CD4-positive, CD25-positive, alpha-beta regulatory T cell (primary cell): ENCODE results near the gene KAZN. TPM values are rescaled to one million over a fixed set of nuclear protein-coding genes. Genes with fewer than 3 reads are reported as not detected.

Source experiments
- ATAC-seq, 2 donors: fragments of 150-1000 bp; cut with Tn5 transposase; one replicate each; pipeline ENCODE4 v1.10.0; 2021; ENCODE audit warnings: low read depth in 2 of 2, moderate number of reproducible peaks in 2 of 2, moderate library complexity in 1 of 2
- DNase-seq, 3 donors: peaks; one replicate each; pipeline versions ENCODE4 v3.0.0 to v3.0.0-alpha.2; 2012 to 2022; ENCODE audit warnings: mixed read lengths in 1 of 3
- H3K27ac ChIP-seq: one replicate; pipeline ENCODE4 v1.7.0; 2013; ENCODE audit warnings: mild to moderate bottlenecking, low read length; ENCODE audit not compliant: insufficient read depth, poor library complexity, severe bottlenecking
- H3K27me3 ChIP-seq: one replicate; pipeline ENCODE4 v1.7.0; 2013; ENCODE audit warnings: low read length; ENCODE audit not compliant: control insufficient read depth, insufficient read depth
- H3K36me3 ChIP-seq: one replicate; pipeline ENCODE4 v1.7.0; 2013; ENCODE audit warnings: mild to moderate bottlenecking, low read length, moderate library complexity; ENCODE audit not compliant: control insufficient read depth, insufficient read depth
- H3K4me1 ChIP-seq: 2 replicates; pipeline ENCODE4 v1.7.0; 2013; ENCODE audit warnings: mild to moderate bottlenecking, low read length; ENCODE audit not compliant: insufficient read depth, control insufficient read depth, poor library complexity, severe bottlenecking
- H3K4me3 ChIP-seq: one replicate; pipeline ENCODE4 v1.7.0; 2013; ENCODE audit warnings: low read depth, mild to moderate bottlenecking, low read length, moderate library complexity
- H3K9me3 ChIP-seq, 2 experiments: 1 replicate in 1 of 2; 2 replicates in 1 of 2; pipeline ENCODE4 v1.7.0; 2013; ENCODE audit warnings: low read length in 2 of 2, mild to moderate bottlenecking in 1 of 2, moderate library complexity in 1 of 2; ENCODE audit not compliant: control insufficient read depth in 2 of 2
- H3K27ac Mint-ChIP-seq, 3 donors: one replicate each; pipeline ENCODE4 v1.8.0; 2020 to 2022; ENCODE audit warnings: mild to moderate bottlenecking in 3 of 3, mixed read lengths in 3 of 3, moderate library complexity in 2 of 3
- H3K27me3 Mint-ChIP-seq: one replicate; pipeline ENCODE4 v1.8.0; 2022; ENCODE audit warnings: mild to moderate bottlenecking, mixed read lengths
- H3K36me3 Mint-ChIP-seq: one replicate; pipeline ENCODE4 v1.8.0; 2020; ENCODE audit warnings: mixed read lengths
- H3K4me1 Mint-ChIP-seq, 4 donors: one replicate each; pipeline ENCODE4 v1.8.0; 2020 to 2022; ENCODE audit warnings: mixed read lengths in 4 of 4, mild to moderate bottlenecking in 1 of 4
- H3K4me3 Mint-ChIP-seq, 4 donors: one replicate each; pipeline ENCODE4 v1.8.0; 2020 to 2022; ENCODE audit warnings: mild to moderate bottlenecking in 4 of 4, mixed read lengths in 4 of 4, moderate library complexity in 3 of 4
- H3K9me3 Mint-ChIP-seq, 7 donors: one replicate each; pipeline ENCODE4 v1.8.0; 2020 to 2022; ENCODE audit warnings: mixed read lengths in 7 of 7, mild to moderate bottlenecking in 3 of 7, moderate library complexity in 2 of 7
- polyA plus RNA-seq, 4 donors: library from polyadenylated mRNA; unstranded; fragments of 300-500 nt; fragmentation: Illumina TruSeq; gene quantifications; one replicate each; pipeline ENCODE4 v1.2.3, GENCODE V29; 2021
- total RNA-seq: library from RNA; stranded (reverse); gene quantifications from one replicate; pipeline ENCODE4 v1.2.3, GENCODE V29; 2022

The KAZN gene
- total and polyA plus RNA-seq, 5 donors from 2014 or later: not detected

DNA sequence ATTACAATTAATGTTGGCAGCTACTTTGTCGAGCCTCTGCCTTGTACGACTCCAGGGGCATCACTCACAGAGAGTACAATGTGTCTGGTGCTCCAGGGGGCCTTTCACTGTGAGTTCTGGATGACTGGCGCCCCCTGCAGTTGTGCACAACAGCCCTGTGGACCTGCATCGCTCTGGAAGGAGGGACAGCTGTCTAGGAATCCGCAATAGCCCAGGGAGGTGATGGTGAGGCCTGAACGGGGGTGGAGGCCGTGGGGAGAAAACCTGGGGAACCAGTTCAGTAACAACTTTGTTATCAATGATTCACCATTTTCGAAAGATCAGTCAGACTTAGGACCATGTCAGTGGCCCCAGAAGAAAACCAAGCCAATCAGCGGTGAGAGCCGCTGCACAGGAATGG lies 189.1 kb downstream of the KAZN start:
- H3K27ac Mint-ChIP-seq: no peak overlapping the region
- no peak overlapping the region for H3K4me3 ChIP-seq

DNA sequence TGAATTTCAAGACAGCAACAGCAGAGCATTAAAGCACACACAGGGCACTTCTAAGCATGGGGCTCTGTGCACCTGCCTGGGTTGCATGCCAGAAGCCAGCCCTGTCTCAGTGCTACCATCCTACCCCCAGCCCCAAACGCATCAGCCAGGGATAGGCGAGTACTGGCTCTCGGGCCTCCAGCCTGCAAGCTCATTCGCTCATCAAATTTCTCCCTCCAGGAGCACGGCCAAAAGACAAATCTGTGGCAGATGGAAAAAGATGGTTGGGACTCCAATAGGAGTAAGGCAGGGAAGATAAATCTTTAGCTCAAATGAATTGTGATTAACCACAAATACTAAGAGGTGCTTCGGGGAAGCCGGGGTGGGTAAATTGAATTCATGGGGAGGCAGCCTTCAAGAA lies 189.6 kb downstream of the KAZN start:
- ATAC-seq (no peak), DNase-seq (no peak)
- no peaks in the 10 kb centered on the region for H3K27me3 ChIP-seq
- Mint-ChIP-seq H3K27ac (no peak overlapping the region), H3K27me3 (no peaks in the 10 kb centered on the region), H3K36me3 (no peaks in the 10 kb centered on the region), H3K4me1 (no peaks in the 10 kb centered on the region), H3K9me3 (peaks cover 0 to 1% (median 0%) of the 10 kb centered on the region in 7 donors), H3K4me3 (no peak overlapping the region)
- H3K27ac ChIP-seq: no peak overlapping the region
- H3K36me3 ChIP-seq: no peaks in the 10 kb centered on the region
- H3K9me3 ChIP-seq: no peaks in the 10 kb centered on the region
- H3K4me1 ChIP-seq: no peaks in the 10 kb centered on the region
- H3K4me3 ChIP-seq: no peak overlapping the region

More for the DNA sequence above, 189.1 kb downstream of the KAZN start:
- Histone ChIP-seq H3K27ac (no peak overlapping the region), H3K36me3 (no peaks in the 10 kb centered on the region), H3K9me3 (no peaks in the 10 kb centered on the region), H3K4me1 (no peaks in the 10 kb centered on the region), H3K27me3 (no peaks in the 10 kb centered on the region)
- DNase-seq (no peak), ATAC-seq (no peak)
- peaks cover 0 to 1% (median 0%) of the 10 kb centered on the region in 7 donors for H3K9me3 Mint-ChIP-seq
- H3K36me3 Mint-ChIP-seq: no peaks in the 10 kb centered on the region
- H3K27me3 Mint-ChIP-seq: no peaks in the 10 kb centered on the region
- no peak overlapping the region for H3K4me3 Mint-ChIP-seq
- H3K4me1 Mint-ChIP-seq: no peaks in the 10 kb centered on the region

DNA sequence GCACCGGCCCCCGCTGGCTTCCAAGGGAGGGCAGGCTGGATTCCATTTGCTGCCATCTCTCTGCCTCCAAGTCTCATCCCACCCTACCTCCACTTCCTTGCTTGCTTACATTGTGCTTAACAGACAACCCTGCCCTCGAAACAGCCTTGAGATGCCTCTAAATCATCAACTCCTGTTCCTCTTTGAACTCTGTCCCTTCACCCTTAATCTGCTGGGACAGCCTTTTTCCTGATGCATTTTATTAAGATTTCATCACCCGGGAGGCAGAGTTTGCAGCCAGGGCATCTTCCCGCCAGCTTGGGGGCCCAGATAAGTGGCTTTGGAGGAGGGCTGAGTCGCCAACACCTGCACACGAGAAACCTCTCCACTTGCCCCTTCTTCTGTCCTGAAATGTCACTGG lies 192.5 kb downstream of the KAZN start:
- H3K27ac Mint-ChIP-seq: peak overlapping the region in 1 of 3 donors; percentile 29
- peaks cover 0 to 1% (median 0%) of the 10 kb centered on the region in 7 donors for H3K9me3 Mint-ChIP-seq
- Histone ChIP-seq H3K27me3 (no peaks in the 10 kb centered on the region), H3K9me3 (no peaks in the 10 kb centered on the region), H3K36me3 (no peaks in the 10 kb centered on the region), H3K4me3 (no peak overlapping the region), H3K4me1 (no peaks in the 10 kb centered on the region), H3K27ac (no peak overlapping the region)
- no peaks in the 10 kb centered on the region for H3K27me3 Mint-ChIP-seq
- no peak for DNase-seq
- no peak for ATAC-seq
- no peaks in the 10 kb centered on the region for H3K36me3 Mint-ChIP-seq
- no peaks in the 10 kb centered on the region for H3K4me1 Mint-ChIP-seq
- H3K4me3 Mint-ChIP-seq: no peak overlapping the region

GRCh38 chr1:14791654-14792053 lies 193.2 kb downstream of the KAZN start:
- Mint-ChIP-seq H3K27ac (no peak overlapping the region), H3K4me3 (no peak overlapping the region), H3K4me1 (no peaks in the 10 kb centered on the region), H3K36me3 (no peaks in the 10 kb centered on the region), H3K9me3 (peaks cover 0 to 3% (median 0%) of the 10 kb centered on the region in 7 donors), H3K27me3 (no peaks in the 10 kb centered on the region)
- Histone ChIP-seq H3K36me3 (no peaks in the 10 kb centered on the region), H3K9me3 (no peaks in the 10 kb centered on the region), H3K4me1 (no peaks in the 10 kb centered on the region), H3K27me3 (no peaks in the 10 kb centered on the region), H3K27ac (no peak overlapping the region), H3K4me3 (no peak overlapping the region)
- ATAC-seq (no peak), DNase-seq (no peak)

- no peak overlapping the region for H3K4me3 ChIP-seq
- H3K9me3 ChIP-seq: no peaks in the 10 kb centered on the region
- H3K4me3 Mint-ChIP-seq: no peak overlapping the region
- no peak for ATAC-seq
- no peaks in the 10 kb centered on the region for H3K4me1 ChIP-seq
- H3K27ac Mint-ChIP-seq: no peak overlapping the region
- H3K9me3 Mint-ChIP-seq: peaks cover 0 to 3% (median 0%) of the 10 kb centered on the region in 7 donors
- H3K27ac ChIP-seq: no peak overlapping the region
- no peaks in the 10 kb centered on the region for H3K27me3 ChIP-seq
- no peaks in the 10 kb centered on the region for H3K4me1 Mint-ChIP-seq
- H3K36me3 Mint-ChIP-seq: no peaks in the 10 kb centered on the region
- H3K27me3 Mint-ChIP-seq: no peaks in the 10 kb centered on the region
- DNase-seq: no peak
- no peaks in the 10 kb centered on the region for H3K36me3 ChIP-seq
Measured at GRCh38 chr1:14794136-14794768, 195.8 kb downstream of the KAZN start.

DNA sequence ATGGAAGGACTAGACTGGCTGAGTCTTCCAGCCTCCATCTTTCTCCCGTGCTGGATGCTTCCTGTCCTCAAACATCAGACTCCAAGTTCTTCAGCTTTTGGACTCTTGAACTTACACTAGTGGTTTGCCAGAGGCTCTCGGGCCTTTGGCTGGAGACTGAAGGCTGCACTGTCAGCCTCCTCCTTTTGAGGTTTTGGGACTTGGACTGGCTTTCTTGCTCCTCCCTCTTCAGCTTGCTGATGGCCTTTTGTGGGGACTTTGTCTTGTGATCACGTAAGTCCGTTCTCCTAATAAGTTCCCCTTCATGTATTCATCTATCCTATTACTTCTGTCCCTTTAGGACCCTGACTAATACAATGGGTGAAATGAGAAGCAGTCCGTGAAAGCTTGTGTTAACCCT lies 196.4 kb downstream of the KAZN start:
- DNase-seq: no peak
- Mint-ChIP-seq H3K4me1 (no peaks in the 10 kb centered on the region), H3K9me3 (peaks cover 0 to 3% (median 0%) of the 10 kb centered on the region in 7 donors), H3K27ac (no peak overlapping the region), H3K27me3 (no peaks in the 10 kb centered on the region), H3K4me3 (no peak overlapping the region), H3K36me3 (no peaks in the 10 kb centered on the region)
- H3K4me3 ChIP-seq: no peak overlapping the region
- H3K4me1 ChIP-seq: no peaks in the 10 kb centered on the region
- H3K9me3 ChIP-seq: no peaks in the 10 kb centered on the region
- no peak overlapping the region for H3K27ac ChIP-seq
- H3K36me3 ChIP-seq: no peaks in the 10 kb centered on the region
- no peaks in the 10 kb centered on the region for H3K27me3 ChIP-seq
- no peak for ATAC-seq

- ATAC-seq: no peak
- Mint-ChIP-seq H3K27me3 (no peaks in the 10 kb centered on the region), H3K4me1 (no peaks in the 10 kb centered on the region), H3K9me3 (peaks cover 0 to 3% (median 0%) of the 10 kb centered on the region in 7 donors), H3K27ac (no peak overlapping the region), H3K36me3 (no peaks in the 10 kb centered on the region), H3K4me3 (no peak overlapping the region)
- Histone ChIP-seq H3K27ac (no peak overlapping the region), H3K4me3 (no peak overlapping the region), H3K4me1 (no peaks in the 10 kb centered on the region), H3K9me3 (no peaks in the 10 kb centered on the region), H3K27me3 (no peaks in the 10 kb centered on the region), H3K36me3 (no peaks in the 10 kb centered on the region)
- DNase-seq: no peak
Measured at GRCh38 chr1:14795589-14795988, 197.1 kb downstream of the KAZN start.

DNA sequence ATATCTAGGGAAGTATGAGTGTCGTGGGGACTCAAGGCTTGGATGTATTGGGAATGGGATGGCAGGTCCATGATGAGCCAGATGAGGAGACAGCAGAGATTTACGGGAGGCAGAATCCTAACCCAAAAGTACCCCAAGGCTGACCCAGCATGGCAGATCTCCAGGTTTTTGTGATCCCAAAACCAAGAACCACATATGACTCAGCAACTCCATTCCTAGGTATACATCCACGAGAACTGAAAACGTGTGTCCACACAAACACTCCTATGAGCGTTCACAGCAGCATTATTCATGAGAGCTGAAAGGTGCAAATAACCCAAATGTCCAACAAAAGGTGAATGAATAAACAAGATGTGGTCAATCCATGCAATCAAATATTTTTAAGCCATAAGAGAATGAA lies 201.5 kb downstream of the KAZN start:
- no peak for DNase-seq

More for the DNA sequence above, 201.5 kb downstream of the KAZN start:
- Mint-ChIP-seq H3K9me3 (peaks cover 0 to 3% (median 0%) of the 10 kb centered on the region in 7 donors), H3K4me1 (no peaks in the 10 kb centered on the region), H3K27me3 (no peaks in the 10 kb centered on the region), H3K4me3 (no peak overlapping the region), H3K36me3 (no peaks in the 10 kb centered on the region), H3K27ac (no peak overlapping the region)
- H3K4me3 ChIP-seq: no peak overlapping the region
- no peak for ATAC-seq
- H3K27ac ChIP-seq: no peak overlapping the region
- H3K36me3 ChIP-seq: no peaks in the 10 kb centered on the region
- H3K27me3 ChIP-seq: no peaks in the 10 kb centered on the region
- H3K4me1 ChIP-seq: no peaks in the 10 kb centered on the region
- H3K9me3 ChIP-seq: no peaks in the 10 kb centered on the region
